ENCODE results near the gene BOC. TPM values are rescaled to one million over a fixed set of nuclear protein-coding genes. Genes with fewer than 3 reads are reported as not detected.

BOC gene
- polyA plus RNA-seq, 1 donor from 2014 or later = 0.53 TPM

GRCh38 chr3:113275583-113275928, 64.2 kb downstream of the BOC start:
- no peaks in the 10 kb centered on the region for H3K9me3 ChIP-seq (ENCODE audit: low read length)
- no peak overlapping the region for H3K4me2 ChIP-seq (ENCODE audit: low read length)
- H4K20me1 ChIP-seq (ENCODE audit: insufficient read depth) = no peaks in the 10 kb centered on the region
- no peak overlapping the region for H2AFZ ChIP-seq (ENCODE audit: low read depth, low read length)
- H3K9ac ChIP-seq (ENCODE audit: low read length) = no peak overlapping the region
- H3K9me2 ChIP-seq (ENCODE audit: insufficient read depth, low read length) = no peaks in the 10 kb centered on the region
- H3K27me3 ChIP-seq (ENCODE audit: insufficient read depth, low read depth, low read length) = no peaks in the 10 kb centered on the region
- H3K27ac ChIP-seq (ENCODE audit: low read length) = no peak overlapping the region
- H3F3A ChIP-seq (ENCODE audit: insufficient read depth, low read length, poor library complexity, severe bottlenecking) = peaks cover 4% of the 10 kb centered on the region
- no peaks in the 10 kb centered on the region for H3K36me3 ChIP-seq (ENCODE audit: insufficient read depth, low read length)
- TF ChIP-seq POLR2AphosphoS5 (IDR thresholded peaks at IDR 0.05) (no peak), REST (IDR thresholded peaks at IDR 0.05; ENCODE audit: borderline replicate concordance) (no peak), TAF1 (IDR thresholded peaks at IDR 0.05; ENCODE audit: low read depth) (no peak), CTCF (IDR thresholded peaks at IDR 0.05; ENCODE audit: poor library complexity, severe bottlenecking) (no peak), SMC3 (conservative IDR thresholded peaks at IDR 0.05; ENCODE audit: poor library complexity) (no peak), MXI1 (conservative IDR thresholded peaks at IDR 0.05; ENCODE audit: poor library complexity, severe bottlenecking) (no peak), EP300 (conservative IDR thresholded peaks at IDR 0.05; ENCODE audit: poor library complexity, severe bottlenecking) (no peak), EZH2 (IDR thresholded peaks at IDR 0.05; ENCODE audit: borderline replicate concordance, insufficient read depth, low read length, poor library complexity, severe bottlenecking) (no peak), RAD21 (conservative IDR thresholded peaks at IDR 0.05) (no peak)
- H3K4me3 ChIP-seq (ENCODE audit: low read length) = no peak overlapping the region
- no peaks in the 10 kb centered on the region for H3K79me2 ChIP-seq (replicated peaks; ENCODE audit: insufficient read depth, low read length)

- Histone ChIP-seq H3K9ac (ENCODE audit: low read length) (no peak overlapping the region), H3K4me2 (ENCODE audit: low read length) (no peak overlapping the region), H3F3A (ENCODE audit: insufficient read depth, low read length, poor library complexity, severe bottlenecking) (peaks cover 4% of the 10 kb centered on the region), H3K9me2 (ENCODE audit: insufficient read depth, low read length) (no peaks in the 10 kb centered on the region), H3K4me3 (ENCODE audit: low read length) (no peak overlapping the region), H3K27me3 (ENCODE audit: insufficient read depth, low read depth, low read length) (no peaks in the 10 kb centered on the region), H2AFZ (ENCODE audit: low read depth, low read length) (no peak overlapping the region), H3K79me2 (replicated peaks; ENCODE audit: insufficient read depth, low read length) (no peaks in the 10 kb centered on the region), H3K9me3 (ENCODE audit: low read length) (no peaks in the 10 kb centered on the region), H3K27ac (ENCODE audit: low read length) (no peak overlapping the region), H3K36me3 (ENCODE audit: insufficient read depth, low read length) (no peaks in the 10 kb centered on the region), H4K20me1 (ENCODE audit: insufficient read depth) (no peaks in the 10 kb centered on the region)
- TF ChIP-seq EZH2 (IDR thresholded peaks at IDR 0.05; ENCODE audit: borderline replicate concordance, insufficient read depth, low read length, poor library complexity, severe bottlenecking) (no peak), POLR2AphosphoS5 (IDR thresholded peaks at IDR 0.05) (no peak), MXI1 (conservative IDR thresholded peaks at IDR 0.05; ENCODE audit: poor library complexity, severe bottlenecking) (no peak), SMC3 (conservative IDR thresholded peaks at IDR 0.05; ENCODE audit: poor library complexity) (no peak), RAD21 (conservative IDR thresholded peaks at IDR 0.05) (no peak), REST (IDR thresholded peaks at IDR 0.05; ENCODE audit: borderline replicate concordance) (no peak)
These were observed 64.8 kb downstream of the BOC start for GRCh38 chr3:113275929-113276750.

Measured in neural cell (in vitro differentiated cells).